ENCODE measurements around the gene KCNJ11. TPM values are rescaled to one million over a fixed set of nuclear protein-coding genes. Genes with fewer than 3 reads are reported as not detected.

Gene KCNJ11
- total and polyA plus RNA-seq, 2 experiments from 2014 or later, result 0.31 to 10.5 TPM

- H3K79me2 ChIP-seq, result no peaks in the 10 kb centered on the region
- no peak overlapping the region for H3K27ac ChIP-seq
- TF ChIP-seq EZH2phosphoT487 (IDR thresholded peaks at IDR 0.05; ENCODE audit: low read depth, severe bottlenecking, unreplicated experiment) (no peak), EZH2 (IDR thresholded peaks at IDR 0.05; ENCODE audit: borderline replicate concordance) (no peak)
- TF ChIP-seq, protein P1, sequence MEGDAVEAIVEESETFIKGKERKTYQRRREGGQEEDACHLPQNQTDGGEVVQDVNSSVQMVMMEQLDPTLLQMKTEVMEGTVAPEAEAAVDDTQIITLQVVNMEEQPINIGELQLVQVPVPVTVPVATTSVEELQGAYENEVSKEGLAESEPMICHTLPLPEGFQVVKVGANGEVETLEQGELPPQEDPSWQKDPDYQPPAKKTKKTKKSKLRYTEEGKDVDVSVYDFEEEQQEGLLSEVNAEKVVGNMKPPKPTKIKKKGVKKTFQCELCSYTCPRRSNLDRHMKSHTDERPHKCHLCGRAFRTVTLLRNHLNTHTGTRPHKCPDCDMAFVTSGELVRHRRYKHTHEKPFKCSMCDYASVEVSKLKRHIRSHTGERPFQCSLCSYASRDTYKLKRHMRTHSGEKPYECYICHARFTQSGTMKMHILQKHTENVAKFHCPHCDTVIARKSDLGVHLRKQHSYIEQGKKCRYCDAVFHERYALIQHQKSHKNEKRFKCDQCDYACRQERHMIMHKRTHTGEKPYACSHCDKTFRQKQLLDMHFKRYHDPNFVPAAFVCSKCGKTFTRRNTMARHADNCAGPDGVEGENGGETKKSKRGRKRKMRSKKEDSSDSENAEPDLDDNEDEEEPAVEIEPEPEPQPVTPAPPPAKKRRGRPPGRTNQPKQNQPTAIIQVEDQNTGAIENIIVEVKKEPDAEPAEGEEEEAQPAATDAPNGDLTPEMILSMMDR (IDR thresholded peaks at IDR 0.05; ENCODE audit: poor library complexity), result no peak
- H2AFZ ChIP-seq, result no peak overlapping the region
- no peak overlapping the region for H3K4me2 ChIP-seq
- H3K36me3 ChIP-seq (replicated peaks; ENCODE audit: insufficient read depth, low read depth), result no peaks in the 10 kb centered on the region
- DNase-seq (ENCODE audit: low spot score), result no peak
- no peaks in the 10 kb centered on the region for H3K9me2 ChIP-seq (replicated peaks; ENCODE audit: insufficient read depth)
- H3K4me1 ChIP-seq (ENCODE audit: insufficient read depth), result no peaks in the 10 kb centered on the region
- H4K20me1 ChIP-seq (ENCODE audit: insufficient read depth, poor library complexity, severe bottlenecking), result no peaks in the 10 kb centered on the region
- H3K9me3 ChIP-seq (ENCODE audit: low read depth), result no peaks in the 10 kb centered on the region
- no peak overlapping the region for H3K4me3 ChIP-seq
- 82% methylated on average over 6 of the region's 6 CpGs for WGBS (ENCODE audit: low lambda C conversion rate, missing lambda C conversion rate)
- peaks cover 8% of the 10 kb centered on the region for H3K27me3 ChIP-seq
Observed at GRCh38 chr11:17411418-17411817, 23.0 kb upstream of the KCNJ11 start.

GRCh38 chr11:17410606-17411379 lies 22.3 kb upstream of the KCNJ11 start:
- Histone ChIP-seq H2AFZ (no peak overlapping the region), H3K4me1 (ENCODE audit: insufficient read depth) (peaks cover 6% of the 10 kb centered on the region), H3K79me2 (no peaks in the 10 kb centered on the region), H3K9me2 (replicated peaks; ENCODE audit: insufficient read depth) (no peaks in the 10 kb centered on the region), H3K36me3 (replicated peaks; ENCODE audit: insufficient read depth, low read depth) (no peaks in the 10 kb centered on the region), H3K9me3 (ENCODE audit: low read depth) (no peaks in the 10 kb centered on the region), H3K27ac (no peak overlapping the region), H3K27me3 (peaks cover 8% of the 10 kb centered on the region), H3K4me3 (no peak overlapping the region), H3K4me2 (no peak overlapping the region), H4K20me1 (ENCODE audit: insufficient read depth, poor library complexity, severe bottlenecking) (no peaks in the 10 kb centered on the region)
- TF ChIP-seq EZH2phosphoT487 (IDR thresholded peaks at IDR 0.05; ENCODE audit: low read depth, severe bottlenecking, unreplicated experiment) (no peak), EZH2 (IDR thresholded peaks at IDR 0.05; ENCODE audit: borderline replicate concordance) (no peak)
- TF ChIP-seq, protein P1 (IDR thresholded peaks at IDR 0.05; ENCODE audit: poor library complexity), result no peak
- WGBS (ENCODE audit: low lambda C conversion rate, missing lambda C conversion rate), result 70% methylated on average over 11 of the region's 11 CpGs
- DNase-seq (ENCODE audit: low spot score), result no peak

DNA sequence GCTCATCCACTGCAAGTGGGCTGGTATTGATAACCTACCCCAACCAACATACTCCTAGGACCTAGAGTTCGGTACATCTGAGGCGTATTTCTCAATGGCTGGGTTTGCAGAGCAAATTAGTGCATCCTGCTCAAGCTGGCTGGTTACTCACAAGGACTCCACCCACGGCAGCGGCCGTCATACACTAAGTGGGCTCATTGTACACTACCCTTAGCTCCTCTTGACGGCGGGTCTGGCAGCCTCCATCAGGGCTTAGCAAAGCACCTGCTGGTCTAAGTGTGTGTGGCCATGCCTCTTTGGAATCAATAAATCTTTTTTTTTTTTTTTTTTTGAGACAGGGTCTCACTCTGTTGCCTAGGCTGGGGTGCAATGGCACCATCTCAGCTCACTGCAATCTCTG lies 20.2 kb upstream of the KCNJ11 start:
- TF ChIP-seq EZH2 (IDR thresholded peaks at IDR 0.05; ENCODE audit: borderline replicate concordance), result no peak
- Histone ChIP-seq H3K79me2 (no peaks in the 10 kb centered on the region), H3K4me3 (no peak overlapping the region), H3K4me1 (ENCODE audit: insufficient read depth) (peaks cover 7% of the 10 kb centered on the region), H3K4me2 (no peak overlapping the region), H4K20me1 (ENCODE audit: insufficient read depth, poor library complexity, severe bottlenecking) (no peaks in the 10 kb centered on the region), H3K9me2 (replicated peaks; ENCODE audit: insufficient read depth) (no peaks in the 10 kb centered on the region), H3K36me3 (replicated peaks; ENCODE audit: insufficient read depth, low read depth) (no peaks in the 10 kb centered on the region), H3K27me3 (peaks cover 8% of the 10 kb centered on the region), H2AFZ (no peak overlapping the region), H3K9me3 (ENCODE audit: low read depth) (no peaks in the 10 kb centered on the region), H3K27ac (no peak overlapping the region)
- no peak for DNase-seq (ENCODE audit: low spot score)
- WGBS (ENCODE audit: low lambda C conversion rate, missing lambda C conversion rate), result 94% methylated on average over 7 of the region's 7 CpGs

GRCh38 chr11:17408026-17408425 lies 19.6 kb upstream of the KCNJ11 start:
- H3K27ac ChIP-seq, result no peak overlapping the region
- no peak for DNase-seq (ENCODE audit: low spot score)
- H4K20me1 ChIP-seq (ENCODE audit: insufficient read depth, poor library complexity, severe bottlenecking), result no peaks in the 10 kb centered on the region
- no peak for TF ChIP-seq EZH2 (IDR thresholded peaks at IDR 0.05; ENCODE audit: borderline replicate concordance)
- TF ChIP-seq EZH2phosphoT487 (IDR thresholded peaks at IDR 0.05; ENCODE audit: low read depth, severe bottlenecking, unreplicated experiment), result no peak
- TF ChIP-seq, protein P1 (IDR thresholded peaks at IDR 0.05; ENCODE audit: poor library complexity), result no peak
- no peak overlapping the region for H2AFZ ChIP-seq
- no peak overlapping the region for H3K4me3 ChIP-seq
- no peak overlapping the region for H3K4me2 ChIP-seq
- no peaks in the 10 kb centered on the region for H3K9me2 ChIP-seq (replicated peaks; ENCODE audit: insufficient read depth)
- peaks cover 7% of the 10 kb centered on the region for H3K4me1 ChIP-seq (ENCODE audit: insufficient read depth)
- H3K27me3 ChIP-seq, result peaks cover 2% of the 10 kb centered on the region
- 94% methylated on average over 2 of the region's 2 CpGs for WGBS (ENCODE audit: low lambda C conversion rate, missing lambda C conversion rate)
- H3K36me3 ChIP-seq (replicated peaks; ENCODE audit: insufficient read depth, low read depth), result no peaks in the 10 kb centered on the region
- no peaks in the 10 kb centered on the region for H3K79me2 ChIP-seq
- H3K9me3 ChIP-seq (ENCODE audit: low read depth), result no peaks in the 10 kb centered on the region
